ENCODE results near the gene SAMM50.
A peak's percentile ranks its signal among the peaks of the same experiment; 100 is the strongest.
"Not testable (repeated sequence)": the region's sequence is repeated elsewhere in the genome, so short reads cannot be mapped to it uniquely, and the experiment has no call there.

Gene SAMM50

DNA sequence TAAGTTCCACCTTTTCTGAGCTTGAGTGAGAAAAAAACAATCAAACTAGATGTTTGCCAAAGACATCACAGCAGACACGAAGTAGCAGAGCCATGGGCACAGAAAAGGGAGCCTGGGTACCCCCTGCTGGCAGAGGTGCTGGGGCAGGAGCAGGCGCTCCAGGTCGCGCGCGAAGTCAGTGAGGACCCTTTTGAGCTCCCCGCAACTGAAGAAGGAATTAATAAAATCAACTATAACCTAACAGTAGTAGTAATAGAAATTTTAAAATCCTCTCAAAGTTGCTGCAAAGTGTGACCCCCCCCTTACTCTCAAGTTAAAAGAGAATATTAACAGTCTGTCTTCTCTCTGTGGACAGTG, 48.8 kb downstream of the SAMM50 start:
- no peak for DNase-seq

DNA sequence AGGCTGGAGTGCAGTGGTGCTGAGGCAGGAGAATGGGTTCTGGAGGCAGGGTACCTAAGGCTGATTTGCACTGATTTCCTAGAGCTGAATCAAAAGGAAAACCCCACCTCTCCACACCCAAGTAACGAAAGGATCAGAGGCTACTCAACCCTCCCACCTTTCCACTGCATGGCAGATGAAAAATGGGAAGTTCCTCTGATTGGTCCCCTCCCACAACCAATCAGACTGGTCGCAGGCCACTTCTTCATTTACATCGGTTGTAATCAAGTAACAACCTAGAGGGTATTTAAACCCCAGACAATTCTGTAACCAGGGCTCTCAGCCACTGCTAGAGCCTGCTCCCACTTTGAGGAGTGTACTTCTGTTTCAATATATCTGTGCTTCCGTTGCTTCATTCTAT, 50.3 kb downstream of the SAMM50 start:
- no peak for DNase-seq

GRCh38 chr22:44012162-44012561, 56.9 kb downstream of the SAMM50 start:
- DNase-seq = no peak

DNA sequence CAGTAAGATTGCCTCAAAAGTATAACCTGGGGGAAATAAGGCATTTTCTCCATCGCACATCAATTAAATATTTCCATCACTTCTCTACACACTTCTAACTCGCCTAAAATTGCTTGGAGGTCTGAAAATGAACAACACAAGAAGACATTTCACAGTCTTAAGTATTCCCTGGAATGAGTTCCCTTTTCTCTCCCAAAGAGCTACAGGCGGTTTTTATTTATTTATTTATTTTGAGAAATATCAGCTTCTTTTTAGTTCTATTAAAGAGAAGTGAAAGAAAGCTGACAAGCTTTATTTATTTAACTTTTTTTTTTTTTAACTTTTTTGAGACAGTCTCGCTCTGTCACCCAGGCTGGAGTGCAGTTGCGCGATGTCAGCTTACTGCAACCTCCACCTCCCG, 57.3 kb downstream of the SAMM50 start:
- no peak for DNase-seq

DNA sequence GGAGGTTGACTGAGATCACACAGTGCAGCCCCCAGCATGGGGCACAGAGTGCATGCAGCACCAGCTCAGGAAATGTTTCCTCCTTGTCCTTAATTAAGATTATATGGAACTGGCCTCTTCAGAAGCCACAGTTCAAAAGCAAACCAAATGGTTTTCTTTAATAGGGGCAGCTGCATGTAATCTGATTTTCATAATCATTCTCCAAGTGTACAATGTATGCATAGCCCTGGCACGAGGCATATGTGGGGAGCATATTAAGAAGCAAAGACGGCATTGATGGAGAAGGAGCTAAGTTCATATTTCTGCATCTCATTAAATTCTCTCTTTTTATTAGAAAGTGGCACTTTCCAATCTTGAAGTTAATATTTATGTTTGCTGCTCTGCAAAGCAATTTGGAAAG, 59.0 kb downstream of the SAMM50 start:
- DNase-seq = no peak

DNA sequence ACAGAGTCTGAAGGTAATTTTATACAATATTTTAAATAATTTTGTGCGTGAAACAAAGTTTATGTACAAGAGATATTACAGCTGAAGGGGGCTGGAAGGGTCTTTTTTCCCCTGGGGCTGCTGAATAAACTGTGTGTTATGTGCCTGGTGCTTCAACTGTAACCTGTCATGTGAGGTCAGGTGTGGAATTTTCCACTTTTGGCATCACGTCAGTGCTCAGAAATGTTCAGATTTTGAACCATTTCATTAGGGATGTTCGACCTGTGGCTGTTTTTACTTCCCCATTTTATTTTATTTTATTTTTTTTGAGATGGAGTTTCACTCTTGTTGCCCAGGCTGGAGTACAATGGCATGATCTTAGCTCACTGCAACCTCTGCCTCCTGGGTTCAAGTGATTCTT, 61.3 kb downstream of the SAMM50 start:
- not testable (repeated sequence) for DNase-seq

GRCh38 chr22:44018594-44018993, 63.4 kb downstream of the SAMM50 start:
- no peak for DNase-seq

GRCh38 chr22:44019416-44019815, 64.2 kb downstream of the SAMM50 start:
- DNase-seq = no peak

GRCh38 chr22:44019846-44020245, 64.6 kb downstream of the SAMM50 start:
- DNase-seq = no peak

GRCh38 chr22:44020981-44021380, 65.7 kb downstream of the SAMM50 start:
- DNase-seq = no peak

DNA sequence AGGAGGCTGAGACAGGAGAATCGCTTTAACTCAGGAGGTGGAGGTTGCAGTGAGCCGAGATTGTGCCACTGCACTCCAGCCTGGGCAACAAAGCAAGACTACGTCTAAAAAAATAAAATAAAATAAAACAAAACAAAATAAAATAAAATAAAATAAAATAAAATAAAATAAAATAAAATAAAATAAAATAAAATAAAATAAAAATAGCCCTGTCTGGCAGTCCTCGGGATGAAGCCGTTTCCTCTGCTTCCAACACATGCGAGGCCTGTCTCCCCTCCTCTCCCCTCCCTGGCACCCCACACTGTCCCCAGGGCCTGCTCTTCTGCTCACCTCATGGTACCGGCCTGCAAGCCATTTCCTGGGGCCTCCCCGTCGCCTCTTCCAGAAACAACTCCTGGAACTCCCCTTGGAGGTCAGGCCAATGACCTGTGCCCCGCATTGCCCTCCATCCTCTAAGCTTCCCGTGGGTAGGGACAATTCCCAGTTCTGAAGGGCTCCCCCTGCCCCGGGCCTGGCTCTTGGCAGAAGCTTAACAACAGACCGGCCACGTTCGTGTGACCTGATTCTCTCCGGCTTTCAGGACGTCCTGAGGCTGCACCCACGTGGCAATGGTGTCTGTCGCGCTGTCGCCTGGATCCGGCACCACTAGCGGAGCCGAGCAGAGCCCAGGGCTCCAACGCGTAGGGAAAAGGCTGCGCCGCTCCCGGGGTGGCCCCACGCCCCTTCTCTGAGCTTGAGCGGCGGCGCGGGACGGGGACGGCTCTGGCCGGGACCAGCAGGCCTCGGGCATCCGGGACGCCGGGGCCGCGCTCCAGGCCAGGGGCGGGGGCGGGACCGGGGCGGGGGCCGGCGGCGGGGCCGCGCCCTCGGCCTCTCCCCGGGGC, 68.4 kb downstream of the SAMM50 start:
- DNase-seq = peak; percentile 43

DNA sequence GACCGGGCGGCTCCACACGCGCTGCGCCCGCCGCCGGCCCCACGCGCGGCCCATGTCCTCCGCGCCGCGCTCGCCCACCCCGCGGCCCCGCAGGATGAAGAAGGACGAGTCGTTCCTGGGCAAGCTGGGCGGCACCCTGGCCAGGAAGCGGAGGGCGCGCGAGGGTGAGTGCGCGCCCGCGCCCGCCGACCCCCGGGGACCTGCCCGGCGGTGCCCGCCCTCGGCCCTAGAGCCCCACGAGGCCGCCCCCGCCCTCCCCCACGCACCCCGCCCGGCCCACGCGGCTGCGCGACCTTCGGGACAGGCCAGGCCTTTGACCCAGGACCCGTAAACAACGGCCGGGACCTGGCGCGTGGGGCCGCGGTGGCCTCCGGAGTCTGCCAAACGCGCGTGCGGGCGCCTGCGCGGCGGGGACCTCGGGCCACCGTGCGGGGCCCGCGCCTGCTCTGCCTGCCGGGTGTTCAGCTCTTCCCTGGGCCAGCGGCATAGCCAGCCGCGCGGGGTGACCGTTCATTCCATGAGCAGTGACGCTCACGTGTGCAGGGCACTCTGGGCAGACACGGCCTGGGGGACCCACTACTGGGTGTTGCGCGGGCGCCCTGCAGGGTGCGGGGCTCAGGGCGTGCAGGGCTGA, 69.2 kb downstream of the SAMM50 start, which contains the start of gene PARVB:
PARVB (plus strand) TSS at position 15 of the 634 bp plus-strand sequence; CDS start at position 53, 38 bp downstream.
- peak; percentile 27 for DNase-seq

GRCh38 chr22:44025171-44026065, 70.2 kb downstream of the SAMM50 start:
- DNase-seq = peak; percentile 26

DNA sequence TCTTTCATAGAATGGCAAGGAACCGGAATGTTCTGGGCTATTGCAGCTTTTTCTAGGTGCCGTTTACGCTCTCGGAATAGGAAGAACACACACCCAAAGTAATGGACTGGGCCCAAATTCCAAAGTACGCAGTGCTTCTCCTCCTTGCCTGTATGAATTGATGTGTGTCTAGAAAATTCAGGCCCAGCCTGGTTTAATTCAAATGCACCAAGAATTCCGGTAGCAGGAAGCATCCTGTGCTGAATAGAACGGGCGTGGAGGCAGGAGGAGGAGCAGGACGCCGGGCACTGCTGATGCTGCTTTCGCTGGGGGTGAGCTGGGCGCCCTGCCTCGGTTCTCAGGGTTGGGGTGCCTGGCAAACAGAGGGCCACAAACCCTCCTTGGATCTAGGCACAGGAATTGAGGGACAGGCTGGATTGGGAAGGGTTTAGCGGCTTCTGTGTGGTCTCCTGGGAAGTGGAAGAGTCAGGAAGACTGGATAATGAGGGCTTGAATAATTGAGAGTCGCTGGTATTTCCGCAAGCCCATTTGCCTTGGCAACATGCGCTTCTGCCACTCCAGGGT, 70.9 kb downstream of the SAMM50 start:
- DNase-seq = no peak

DNA sequence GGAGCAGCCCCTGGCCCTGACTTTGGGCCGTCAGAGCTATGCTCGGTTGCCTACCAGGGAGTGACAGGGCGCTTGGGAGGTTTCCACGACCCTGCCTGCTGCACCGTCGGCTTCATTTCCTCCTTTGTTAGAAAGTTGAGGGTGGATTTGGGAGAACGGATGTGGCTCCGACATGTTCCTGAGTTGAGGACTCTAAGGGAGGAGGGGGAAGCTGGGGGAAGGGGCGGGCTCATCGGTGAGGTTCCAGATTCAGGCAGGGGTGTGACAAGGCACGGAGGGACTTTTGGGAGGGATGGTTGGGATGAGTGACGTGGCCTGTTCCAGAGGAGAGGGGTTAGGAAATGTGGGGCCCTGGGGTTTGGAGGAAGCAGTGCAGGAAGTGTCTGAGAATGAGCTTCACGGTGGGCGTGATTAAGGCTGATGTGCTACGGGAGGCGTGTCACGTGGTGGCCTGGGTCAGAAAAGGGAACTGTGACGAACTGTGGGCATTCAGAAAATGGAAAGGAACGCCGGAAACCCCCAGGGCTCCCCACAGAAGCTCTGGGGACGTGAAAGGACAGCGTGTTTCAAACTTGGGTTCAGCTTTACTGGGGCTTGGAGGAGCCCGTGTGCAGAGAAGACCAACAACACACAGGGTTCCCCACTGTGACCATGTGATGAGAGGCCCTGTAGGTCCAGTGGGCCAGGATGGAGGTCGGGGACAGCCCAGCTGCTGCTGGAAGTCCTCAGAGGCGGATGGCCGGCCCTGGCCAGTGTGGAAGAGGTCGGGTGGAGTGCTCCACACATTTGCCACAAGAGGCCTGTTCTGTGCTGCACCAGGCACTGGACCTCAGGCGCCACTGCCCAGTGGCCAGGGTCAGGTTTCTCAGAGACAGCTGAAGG, 71.6 kb downstream of the SAMM50 start:
- peak; percentile 86 for DNase-seq

- DNase-seq = no peak
These were observed 72.8 kb downstream of the SAMM50 start for GRCh38 chr22:44028091-44028490.

DNA sequence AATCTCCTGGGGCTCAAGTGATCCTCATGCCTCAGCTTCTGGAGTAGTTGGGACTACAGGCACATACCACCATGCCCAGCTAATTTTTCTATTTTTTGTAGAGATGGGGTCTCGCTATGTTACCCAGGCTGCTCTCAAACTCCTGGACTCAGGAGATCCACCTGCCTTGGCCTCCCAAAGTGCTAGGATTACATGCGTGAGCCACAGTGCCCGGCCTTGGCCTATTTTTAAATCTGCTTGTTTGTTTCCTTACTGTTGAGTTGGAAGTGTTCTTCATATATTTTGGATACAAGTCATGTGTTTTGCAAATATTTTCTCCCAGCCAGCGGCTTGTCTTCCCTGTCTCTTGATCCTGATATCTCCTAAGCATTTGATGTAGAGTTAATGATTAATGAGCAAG, 73.8 kb downstream of the SAMM50 start:
- no peak for DNase-seq

DNA sequence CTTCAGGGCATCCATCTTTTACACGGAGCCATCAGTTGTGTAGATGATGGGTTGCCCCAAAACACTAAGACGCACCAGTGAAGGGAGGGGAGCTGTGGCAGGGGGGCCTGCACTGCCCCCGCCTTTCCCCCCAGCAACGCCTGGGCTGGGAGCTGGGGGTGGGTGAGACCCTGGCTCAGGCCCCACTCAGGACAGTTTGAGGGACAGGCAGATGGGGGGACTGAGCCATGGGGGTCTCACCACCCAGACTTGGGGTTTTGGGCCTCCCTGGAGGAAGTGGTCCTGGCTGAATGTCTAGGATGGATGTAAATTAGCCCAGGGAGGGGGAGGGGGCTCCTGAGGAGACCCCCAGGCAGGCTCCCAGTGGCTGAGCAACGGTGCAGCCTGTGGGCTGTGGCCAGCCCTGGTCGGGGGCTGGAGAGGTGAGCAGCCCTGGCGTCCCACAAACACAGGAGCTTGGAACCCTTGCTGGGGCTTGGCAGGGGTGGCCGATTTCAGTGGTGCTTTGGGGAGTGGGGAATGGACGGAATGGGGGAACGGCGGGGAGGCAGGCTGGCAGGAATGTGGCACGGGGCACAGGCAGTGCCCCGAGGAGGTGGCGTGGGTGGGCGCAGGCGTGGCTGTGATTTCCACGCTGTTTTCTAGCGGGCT, 74.9 kb downstream of the SAMM50 start:
- no peak for DNase-seq

DNA sequence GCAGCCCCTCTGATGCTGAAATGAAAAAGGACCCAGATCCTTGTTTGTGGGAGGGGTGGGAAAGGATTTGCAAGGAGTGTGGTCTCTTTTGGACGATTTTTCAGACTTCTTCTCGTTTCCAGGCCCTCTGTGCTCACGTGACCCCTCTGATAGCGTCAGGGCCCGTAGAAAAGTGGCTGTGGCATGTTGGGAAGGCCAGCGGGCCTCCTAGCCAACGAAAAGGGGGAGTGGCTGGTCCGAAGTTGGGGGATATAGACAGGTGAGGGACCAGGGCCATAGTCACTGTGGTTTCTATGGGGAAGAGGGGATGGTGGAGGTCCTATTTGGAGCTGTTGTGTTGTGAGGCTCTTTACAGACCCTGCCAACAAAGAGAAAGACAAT, 75.5 kb downstream of the SAMM50 start:
- no peak for DNase-seq

GRCh38 chr22:44031158-44031952, 76.1 kb downstream of the SAMM50 start:
- peak; percentile 57 for DNase-seq

Data from CD4-positive, alpha-beta T cell treated with Interleukin-10 for 1 hour (primary cell).